ENCODE measurements around the gene TARBP1. TPM values are rescaled to one million over a fixed set of nuclear protein-coding genes. Genes with fewer than 3 reads are reported as not detected.

The TARBP1 gene
- total RNA-seq, 3 donors from 2014 or later (not counting 1 experiment from before 2014, with no cell fraction given): 29.0 to 37.5 (median 32.2) TPM

- no peaks in the 10 kb centered on the region for H3K27me3 ChIP-seq (ENCODE audit: control insufficient read depth, insufficient read depth, low read length)
- H3K36me3 Mint-ChIP-seq: no peaks in the 10 kb centered on the region
- ATAC-seq: no peak
- peaks cover 7 to 8% of the 10 kb centered on the region in 2 donors for H3K27me3 Mint-ChIP-seq (ENCODE audit: low read depth in 2 of 2)
- no peaks in the 10 kb centered on the region for H3K9me3 ChIP-seq (ENCODE audit: control insufficient read depth, insufficient read depth, low read length)
- no peak overlapping the region for H3K4me3 ChIP-seq (ENCODE audit: low read length)
- no peak for TF ChIP-seq CTCF (IDR thresholded peaks at IDR 0.05)
- intact Hi-C loops (cut with micrococcal nuclease): no loop called here
- WGBS (ENCODE audit: insufficient coverage): 66% methylated on average over 8 of the region's 9 CpGs
- no peak overlapping the region for H3K27ac ChIP-seq (ENCODE audit: low read length)
- no peak for DNase-seq
- H3K9me3 Mint-ChIP-seq: no peaks in the 10 kb centered on the region
- no peaks in the 10 kb centered on the region for H3K36me3 ChIP-seq (ENCODE audit: control insufficient read depth, insufficient read depth, low read length)
- H3K4me3 Mint-ChIP-seq: no peak overlapping the region
- H3K4me1 ChIP-seq (ENCODE audit: control insufficient read depth, insufficient read depth, low read length): peaks cover 5% of the 10 kb centered on the region
- H3K4me1 Mint-ChIP-seq: no peaks in the 10 kb centered on the region
- no peak overlapping the region for H3K27ac Mint-ChIP-seq
Measured at GRCh38 chr1:234517110-234517802, 38.3 kb upstream of the TARBP1 start.

- H3K27ac ChIP-seq (ENCODE audit: low read length): no peak overlapping the region
- no peaks in the 10 kb centered on the region for H3K36me3 Mint-ChIP-seq
- no peaks in the 10 kb centered on the region for H3K9me3 ChIP-seq (ENCODE audit: control insufficient read depth, insufficient read depth, low read length)
- H3K27me3 ChIP-seq (ENCODE audit: control insufficient read depth, insufficient read depth, low read length): no peaks in the 10 kb centered on the region
- TF ChIP-seq CTCF (IDR thresholded peaks at IDR 0.05): no peak
- no peaks in the 10 kb centered on the region for H3K4me1 Mint-ChIP-seq
- no peak for DNase-seq
- peaks cover 8 to 12% of the 10 kb centered on the region in 2 donors for H3K27me3 Mint-ChIP-seq (ENCODE audit: low read depth in 2 of 2)
- H3K4me3 ChIP-seq (ENCODE audit: low read length): no peak overlapping the region
- H3K27ac Mint-ChIP-seq: no peak overlapping the region
- H3K4me1 ChIP-seq (ENCODE audit: control insufficient read depth, insufficient read depth, low read length): peaks cover 4% of the 10 kb centered on the region
- 46% methylated on average over 2 of the region's 3 CpGs for WGBS (ENCODE audit: insufficient coverage)
- no peak for ATAC-seq
- H3K36me3 ChIP-seq (ENCODE audit: control insufficient read depth, insufficient read depth, low read length): no peaks in the 10 kb centered on the region
- intact Hi-C loops (cut with micrococcal nuclease): no loop called here
- H3K4me3 Mint-ChIP-seq: no peak overlapping the region
- H3K9me3 Mint-ChIP-seq: no peaks in the 10 kb centered on the region
Measured at GRCh38 chr1:234515821-234516241, 36.9 kb upstream of the TARBP1 start.

GRCh38 chr1:234515411-234515810, 36.4 kb upstream of the TARBP1 start:
- no peak for ATAC-seq
- DNase-seq: no peak

More at GRCh38 chr1:234515411-234515810, 36.4 kb upstream of the TARBP1 start:
- Mint-ChIP-seq H3K4me3 (no peak overlapping the region), H3K4me1 (no peaks in the 10 kb centered on the region), H3K27ac (no peak overlapping the region), H3K36me3 (no peaks in the 10 kb centered on the region), H3K9me3 (no peaks in the 10 kb centered on the region), H3K27me3 (ENCODE audit: low read depth in 2 of 2) (peaks cover 4 to 12% of the 10 kb centered on the region in 2 donors)
- Histone ChIP-seq H3K4me1 (ENCODE audit: control insufficient read depth, insufficient read depth, low read length) (peaks cover 4% of the 10 kb centered on the region), H3K9me3 (ENCODE audit: control insufficient read depth, insufficient read depth, low read length) (no peaks in the 10 kb centered on the region), H3K36me3 (ENCODE audit: control insufficient read depth, insufficient read depth, low read length) (no peaks in the 10 kb centered on the region), H3K27me3 (ENCODE audit: control insufficient read depth, insufficient read depth, low read length) (no peaks in the 10 kb centered on the region), H3K4me3 (ENCODE audit: low read length) (no peak overlapping the region), H3K27ac (ENCODE audit: low read length) (no peak overlapping the region)
- 91% methylated on average over 2 of the region's 2 CpGs for WGBS (ENCODE audit: insufficient coverage)
- no peak for TF ChIP-seq CTCF (IDR thresholded peaks at IDR 0.05)
- intact Hi-C loops (cut with micrococcal nuclease): no loop called here
